HepG2 (cell line): ENCODE results near the gene IFNAR1. TPM values are rescaled to one million over a fixed set of nuclear protein-coding genes. Genes with fewer than 3 reads are reported as not detected.

Source experiments
- ARNT2 ChIP-seq: sonication (generic); formaldehyde crosslinking; IDR thresholded peaks from 2 replicates; pipeline ENCODE4 v1.8.0; 2022; ENCODE audit warnings: mild to moderate bottlenecking, low read depth, missing genetic modification reagents, moderate library complexity
- YY1 ChIP-seq: IDR thresholded peaks from 2 replicates; pipeline ENCODE4 v1.6.1; 2011; ENCODE audit warnings: low read length, low read depth, moderate library complexity, mild to moderate bottlenecking; ENCODE audit not compliant: insufficient read depth, insufficient replicate concordance
- ZNF644 ChIP-seq: IDR thresholded peaks from 2 replicates; pipeline ENCODE4 v1.6.1; 2016; ENCODE audit warnings: low read depth
- ZNF773 ChIP-seq: sonication (generic); formaldehyde crosslinking; IDR thresholded peaks from 2 replicates; pipeline ENCODE4 v1.4.0; 2020; ENCODE audit warnings: missing genetic modification reagents, borderline replicate concordance
- polyA plus RNA-seq, 8 experiments: library from polyadenylated mRNA; depleted of rRNA in 3 of 8; stranded (reverse) in 7 of 8; unstranded in 1 of 8; fragments of >200 nt; fragmentation: Illumina TruSeq in 4 of 8; extraction: Trizol in 4 of 8; gene quantifications; 2 replicates each; pipeline versions ENCODE4 v1.2.1 to v1.2.3, GENCODE V29; 2011 to 2016; ENCODE audit warnings: low read depth in 4 of 8, missing spikeins in 1 of 8, mixed read lengths in 1 of 8; ENCODE audit not compliant: insufficient read depth in 1 of 8
- total RNA-seq, 5 experiments: library from RNA; depleted of rRNA; stranded (reverse); fragments of >200 nt; fragmentation: Illumina TruSeq; extraction: Trizol; gene quantifications; 2 replicates each; pipeline ENCODE4 v1.2.3, GENCODE V29; 2016; ENCODE audit warnings: low read depth in 1 of 5
- TF ChIP-seq, protein P1 (sequence below): sonication (generic); formaldehyde crosslinking; IDR thresholded peaks from 2 replicates; pipeline ENCODE4 v1.4.0; 2020; ENCODE audit warnings: missing genetic modification reagents
- TF ChIP-seq, protein P2 (sequence below): IDR thresholded peaks from 2 replicates; pipeline ENCODE4 v1.6.1; 2016
- TF ChIP-seq, protein P3 (sequence below): sonication (generic); formaldehyde crosslinking; IDR thresholded peaks from 2 replicates; pipeline ENCODE4 v1.8.0; 2022; ENCODE audit warnings: mild to moderate bottlenecking, missing genetic modification reagents, borderline replicate concordance

Gene IFNAR1
- total and polyA plus RNA-seq, 2 of the 13 experiments (the other 11 are each of a cell fraction or from before 2014, with no cell fraction given), result 6.7 to 9.3 TPM

DNA sequence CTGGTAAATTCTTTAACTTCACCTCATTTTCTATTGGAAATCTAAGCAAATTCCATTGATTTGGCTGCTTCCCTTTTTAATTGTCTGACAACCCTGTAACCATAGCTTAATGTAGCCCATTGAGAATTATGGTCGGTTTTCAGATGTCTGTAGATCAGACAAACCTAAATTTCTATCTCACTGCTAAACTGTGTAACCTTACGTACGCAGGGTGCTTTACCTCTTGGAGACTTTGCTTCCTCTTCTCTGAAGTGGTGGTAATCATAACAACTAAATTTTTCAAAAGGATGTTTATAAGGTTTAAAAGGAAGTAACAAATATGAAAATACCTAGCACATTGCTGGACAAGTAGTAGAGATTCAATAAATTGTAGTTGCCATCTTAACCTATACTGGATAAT is 25.9 kb downstream of the IFNAR1 start (continued):
- TF ChIP-seq, protein P1, sequence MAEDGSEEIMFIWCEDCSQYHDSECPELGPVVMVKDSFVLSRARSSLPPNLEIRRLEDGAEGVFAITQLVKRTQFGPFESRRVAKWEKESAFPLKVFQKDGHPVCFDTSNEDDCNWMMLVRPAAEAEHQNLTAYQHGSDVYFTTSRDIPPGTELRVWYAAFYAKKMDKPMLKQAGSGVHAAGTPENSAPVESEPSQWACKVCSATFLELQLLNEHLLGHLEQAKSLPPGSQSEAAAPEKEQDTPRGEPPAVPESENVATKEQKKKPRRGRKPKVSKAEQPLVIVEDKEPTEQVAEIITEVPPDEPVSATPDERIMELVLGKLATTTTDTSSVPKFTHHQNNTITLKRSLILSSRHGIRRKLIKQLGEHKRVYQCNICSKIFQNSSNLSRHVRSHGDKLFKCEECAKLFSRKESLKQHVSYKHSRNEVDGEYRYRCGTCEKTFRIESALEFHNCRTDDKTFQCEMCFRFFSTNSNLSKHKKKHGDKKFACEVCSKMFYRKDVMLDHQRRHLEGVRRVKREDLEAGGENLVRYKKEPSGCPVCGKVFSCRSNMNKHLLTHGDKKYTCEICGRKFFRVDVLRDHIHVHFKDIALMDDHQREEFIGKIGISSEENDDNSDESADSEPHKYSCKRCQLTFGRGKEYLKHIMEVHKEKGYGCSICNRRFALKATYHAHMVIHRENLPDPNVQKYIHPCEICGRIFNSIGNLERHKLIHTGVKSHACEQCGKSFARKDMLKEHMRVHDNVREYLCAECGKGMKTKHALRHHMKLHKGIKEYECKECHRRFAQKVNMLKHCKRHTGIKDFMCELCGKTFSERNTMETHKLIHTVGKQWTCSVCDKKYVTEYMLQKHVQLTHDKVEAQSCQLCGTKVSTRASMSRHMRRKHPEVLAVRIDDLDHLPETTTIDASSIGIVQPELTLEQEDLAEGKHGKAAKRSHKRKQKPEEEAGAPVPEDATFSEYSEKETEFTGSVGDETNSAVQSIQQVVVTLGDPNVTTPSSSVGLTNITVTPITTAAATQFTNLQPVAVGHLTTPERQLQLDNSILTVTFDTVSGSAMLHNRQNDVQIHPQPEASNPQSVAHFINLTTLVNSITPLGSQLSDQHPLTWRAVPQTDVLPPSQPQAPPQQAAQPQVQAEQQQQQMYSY (CRISPR knock-in tag), result no peak
- TF ChIP-seq, protein P2, sequence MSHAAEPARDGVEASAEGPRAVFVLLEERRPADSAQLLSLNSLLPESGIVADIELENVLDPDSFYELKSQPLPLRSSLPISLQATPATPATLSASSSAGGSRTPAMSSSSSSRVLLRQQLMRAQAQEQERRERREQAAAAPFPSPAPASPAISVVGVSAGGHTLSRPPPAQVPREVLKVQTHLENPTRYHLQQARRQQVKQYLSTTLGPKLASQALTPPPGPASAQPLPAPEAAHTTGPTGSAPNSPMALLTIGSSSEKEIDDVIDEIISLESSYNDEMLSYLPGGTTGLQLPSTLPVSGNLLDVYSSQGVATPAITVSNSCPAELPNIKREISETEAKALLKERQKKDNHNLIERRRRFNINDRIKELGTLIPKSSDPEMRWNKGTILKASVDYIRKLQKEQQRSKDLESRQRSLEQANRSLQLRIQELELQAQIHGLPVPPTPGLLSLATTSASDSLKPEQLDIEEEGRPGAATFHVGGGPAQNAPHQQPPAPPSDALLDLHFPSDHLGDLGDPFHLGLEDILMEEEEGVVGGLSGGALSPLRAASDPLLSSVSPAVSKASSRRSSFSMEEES, result no peak
- TF ChIP-seq ZNF644 (CRISPR knock-in tag), result no peak
- TF ChIP-seq YY1, result no peak
- TF ChIP-seq ARNT2 (CRISPR knock-in tag), result no peak
- no peak for TF ChIP-seq ZNF773
- TF ChIP-seq, protein P3, sequence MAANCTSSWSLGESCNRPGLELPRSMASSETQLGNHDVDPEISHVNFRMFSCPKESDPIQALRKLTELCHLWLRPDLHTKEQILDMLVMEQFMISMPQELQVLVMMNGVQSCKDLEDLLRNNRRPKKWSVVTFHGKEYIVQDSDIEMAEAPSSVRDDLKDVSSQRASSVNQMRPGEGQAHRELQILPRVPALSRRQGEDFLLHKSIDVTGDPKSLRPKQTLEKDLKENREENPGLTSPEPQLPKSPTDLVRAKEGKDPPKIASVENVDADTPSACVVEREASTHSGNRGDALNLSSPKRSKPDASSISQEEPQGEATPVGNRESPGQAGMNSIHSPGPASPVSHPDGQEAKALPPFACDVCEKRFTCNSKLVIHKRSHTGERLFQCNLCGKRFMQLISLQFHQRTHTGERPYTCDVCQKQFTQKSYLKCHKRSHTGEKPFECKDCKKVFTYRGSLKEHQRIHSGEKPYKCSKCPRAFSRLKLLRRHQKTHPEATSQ, result no peak
